HG03196 (cell line): ENCODE measurements around the gene HABP2.

Experiments used
- ATAC-seq: cut with Tn5 transposase; IDR thresholded peaks from one replicate; pipeline ENCODE4 v1.9.1; 2021; ENCODE audit not compliant: unreplicated experiment

HABP2 gene

GRCh38 chr10:113627836-113628235 is 75.0 kb downstream of the HABP2 start:
- ATAC-seq: no peak

- no peak for ATAC-seq
These were observed 75.8 kb downstream of the HABP2 start for GRCh38 chr10:113628607-113629153.

- ATAC-seq: no peak
These were observed 78.2 kb downstream of the HABP2 start for GRCh38 chr10:113630929-113631533.

- no peak for ATAC-seq
These were observed 79.0 kb downstream of the HABP2 start for GRCh38 chr10:113631684-113632367.
